Stimulated activated naive CD4-positive, alpha-beta T cell treated with Interleukin-2 at 50 U/mL for 16 hours (primary cell): ENCODE data around the gene TRPM7.
"Not testable (repeated sequence)": the region's sequence is repeated elsewhere in the genome, so short reads cannot be mapped to it uniquely, and the experiment has no call there.

Experiments
- DNase-seq: peaks from one replicate; lab custom pipeline; 2025; lab: John Stamatoyannopoulos, UW

TRPM7 gene

DNA sequence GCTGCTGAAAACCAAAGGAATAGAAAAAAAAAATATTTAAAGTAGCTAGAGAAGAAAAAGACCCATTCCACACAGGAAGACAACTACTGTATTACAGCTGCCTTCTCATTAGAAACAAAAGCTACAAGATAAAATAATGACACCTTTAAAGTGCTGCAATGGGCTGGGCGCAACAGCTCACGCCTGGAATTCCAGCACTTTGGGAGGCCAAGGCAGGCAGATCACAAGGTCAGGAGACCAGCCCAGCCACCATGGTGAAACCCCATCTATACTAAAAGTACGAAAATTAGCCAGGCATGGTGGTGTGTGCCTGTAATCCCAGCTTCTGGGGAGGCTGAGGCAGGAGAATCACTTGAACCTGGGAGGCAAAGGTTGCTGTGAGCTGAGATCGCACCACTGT lies 31.0 kb downstream of the TRPM7 start:
- DNase-seq, result no peak

DNA sequence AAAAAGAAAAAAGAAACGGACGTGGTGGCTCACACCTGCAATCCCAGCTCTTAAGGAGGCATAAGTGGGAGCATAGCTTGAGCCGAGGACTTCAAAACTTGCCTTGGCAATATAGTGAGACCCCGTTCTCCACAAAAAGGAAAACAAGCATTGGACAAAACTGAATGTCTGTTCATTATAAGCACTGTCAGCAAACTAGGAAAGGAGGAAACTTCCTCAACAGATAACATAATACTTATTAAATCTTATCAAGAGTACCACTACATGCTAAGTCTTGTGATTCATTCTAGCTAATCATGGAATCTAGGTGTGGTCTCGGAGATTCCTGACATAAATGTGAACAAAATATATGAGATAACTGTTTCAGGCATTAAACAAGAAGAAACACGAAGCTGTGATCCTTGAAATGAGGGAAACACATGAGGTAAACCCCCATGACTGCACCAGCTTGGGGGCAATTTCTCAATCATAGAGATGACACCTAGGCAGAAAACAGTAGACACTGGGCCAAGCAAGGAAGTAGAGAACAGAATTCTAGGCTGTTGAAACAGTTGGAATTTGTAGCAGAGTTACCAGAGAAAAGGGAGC lies 33.3 kb downstream of the TRPM7 start:
- DNase-seq, result no peak

GRCh38 chr15:50652671-50653070 lies 33.9 kb downstream of the TRPM7 start:
- DNase-seq, result no peak

DNA sequence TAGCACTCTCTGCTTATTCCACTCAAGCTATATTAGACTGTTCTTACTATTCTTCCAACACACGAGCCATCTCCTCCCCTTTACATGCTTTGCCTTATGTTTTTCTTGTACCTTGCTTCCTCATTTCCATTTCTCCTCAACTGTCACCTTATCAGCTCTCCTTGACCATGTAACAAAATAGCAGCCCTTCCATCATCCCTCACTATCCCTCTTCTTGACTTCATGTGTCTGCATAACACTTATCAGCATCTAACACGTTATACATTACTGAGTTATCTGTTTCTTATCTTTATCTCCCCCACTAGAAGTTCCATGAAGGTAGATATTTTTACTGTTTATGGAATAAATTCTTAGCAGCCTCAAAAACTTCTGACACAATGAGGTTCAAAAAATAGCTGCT lies 45.3 kb downstream of the TRPM7 start:
- no peak for DNase-seq

GRCh38 chr15:50636146-50636545 lies 50.5 kb downstream of the TRPM7 start:
- DNase-seq, result no peak

GRCh38 chr15:50633653-50634052 lies 52.9 kb downstream of the TRPM7 start:
- DNase-seq, result no peak

DNA sequence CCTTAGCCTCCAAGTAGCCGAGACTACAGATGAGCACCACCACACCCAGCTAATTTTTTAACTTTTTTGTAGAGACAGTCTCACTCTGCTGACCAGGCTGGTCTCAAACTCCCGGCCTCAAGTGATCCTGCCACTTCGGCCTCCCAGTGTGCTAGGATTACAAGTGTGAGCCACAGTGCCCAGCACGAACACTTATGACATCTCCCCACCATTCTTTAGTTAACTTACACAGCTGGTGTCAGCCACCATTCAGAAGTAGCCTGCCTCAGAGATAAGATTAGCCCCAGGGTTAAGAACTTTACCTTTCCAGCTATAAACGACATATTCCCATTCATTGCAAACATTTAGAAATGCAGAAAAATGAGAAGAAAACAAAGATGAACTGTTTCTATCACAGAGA lies 58.2 kb downstream of the TRPM7 start:
- DNase-seq, result no peak

DNA sequence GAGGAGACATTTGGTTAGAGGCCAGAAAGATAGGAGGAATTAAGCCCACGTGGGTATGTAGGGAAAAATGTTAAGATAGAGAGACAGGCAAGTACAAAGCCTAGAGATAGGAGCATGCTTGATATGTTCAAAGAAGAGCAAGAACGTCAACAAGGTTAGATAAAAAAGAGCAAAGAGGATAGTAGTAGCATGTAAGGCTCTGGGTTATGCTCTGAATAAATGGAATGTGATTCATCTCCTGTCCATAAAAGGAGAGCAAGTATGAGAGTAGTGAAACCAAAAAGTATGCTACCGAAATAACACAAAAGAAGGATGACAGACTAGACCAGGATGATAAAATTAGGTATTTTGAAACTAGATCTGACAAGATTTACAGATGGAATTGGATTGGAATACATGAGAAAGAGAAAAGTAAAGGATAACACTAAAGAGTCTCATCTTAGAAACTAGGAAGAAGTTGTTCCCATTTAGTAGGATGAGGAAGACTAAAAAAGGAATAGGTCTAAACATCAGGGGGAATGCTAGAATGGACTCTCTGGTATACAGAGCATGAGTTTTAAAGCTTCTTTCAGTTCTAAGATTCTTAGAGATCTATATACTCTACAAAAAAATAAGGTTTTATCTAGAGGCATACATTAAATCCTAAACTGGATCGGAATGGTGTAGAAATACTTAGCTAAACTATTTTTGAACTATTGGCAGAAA lies 59.1 kb downstream of the TRPM7 start:
- no peak for DNase-seq

DNA sequence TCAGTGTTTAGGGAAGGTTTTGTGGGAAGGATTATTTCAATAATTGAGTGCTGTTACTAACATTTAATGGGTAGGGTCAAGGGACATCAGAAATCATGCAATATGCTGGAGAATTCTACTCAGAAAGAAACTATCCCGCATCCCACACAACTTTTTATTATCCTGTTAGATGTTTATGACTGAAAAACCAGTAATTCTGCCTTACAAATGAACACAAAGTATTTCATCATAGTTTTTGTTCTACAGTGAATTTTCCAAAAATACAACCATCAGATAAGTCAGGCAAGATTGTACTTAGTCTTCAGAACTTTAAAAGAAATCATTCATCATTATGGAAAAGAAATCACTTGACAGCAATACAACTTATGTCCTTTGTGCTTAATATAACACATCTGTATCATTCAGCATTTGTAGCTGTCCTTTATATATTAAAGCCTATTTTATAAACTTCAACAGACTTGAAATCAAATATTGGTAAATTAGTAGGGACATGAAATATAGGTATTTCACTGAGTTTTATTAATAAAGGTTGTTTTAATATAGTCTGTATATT lies 61.9 kb downstream of the TRPM7 start:
- no peak for DNase-seq

- DNase-seq, result not testable (repeated sequence)
These were observed 64.1 kb downstream of the TRPM7 start for GRCh38 chr15:50622361-50622943.

- DNase-seq, result not testable (repeated sequence)
These were observed 69.6 kb downstream of the TRPM7 start for GRCh38 chr15:50616960-50617359.

GRCh38 chr15:50616554-50616953 lies 70.0 kb downstream of the TRPM7 start:
- DNase-seq, result not testable (repeated sequence)

DNA sequence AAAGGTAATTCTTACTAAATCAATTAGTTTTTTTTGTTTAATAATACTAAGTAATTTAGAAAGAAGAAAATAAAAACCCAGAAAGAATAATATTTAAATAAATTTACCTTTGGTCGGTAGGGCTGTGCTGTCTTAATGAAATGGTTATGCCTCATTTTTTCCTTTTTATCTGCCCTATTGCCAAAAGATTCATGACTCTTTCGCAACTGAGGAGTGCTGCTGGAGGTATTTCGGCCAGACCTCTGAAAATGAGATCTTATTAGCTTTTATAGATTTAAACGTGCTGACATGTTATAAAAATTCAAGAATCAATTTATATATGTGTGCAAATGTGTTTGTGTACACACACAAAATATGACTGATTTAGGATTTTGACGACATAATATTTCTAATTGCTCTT lies 73.0 kb downstream of the TRPM7 start:
- DNase-seq, result no peak

GRCh38 chr15:50607129-50607528 lies 79.5 kb downstream of the TRPM7 start:
- no peak for DNase-seq

DNA sequence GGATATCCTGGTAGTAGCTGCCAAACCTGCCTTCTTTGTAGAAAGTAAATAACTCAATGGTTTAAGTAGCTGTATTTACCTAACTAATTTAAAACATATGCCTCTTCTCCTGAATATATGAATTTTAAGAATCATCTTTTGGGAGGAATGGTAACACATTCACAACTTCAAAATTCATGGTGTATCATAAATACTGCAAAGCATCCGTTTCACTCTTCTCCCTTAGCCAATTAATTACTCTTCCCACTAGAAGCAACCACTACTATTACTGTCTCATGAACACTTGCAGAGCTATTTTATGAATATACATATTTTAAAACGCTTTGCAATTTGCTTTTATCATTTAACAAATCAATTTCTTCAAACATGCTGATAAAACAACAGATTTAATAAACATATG lies 81.1 kb downstream of the TRPM7 start:
- no peak for DNase-seq

GRCh38 chr15:50602028-50602427 lies 84.6 kb downstream of the TRPM7 start:
- not testable (repeated sequence) for DNase-seq

DNA sequence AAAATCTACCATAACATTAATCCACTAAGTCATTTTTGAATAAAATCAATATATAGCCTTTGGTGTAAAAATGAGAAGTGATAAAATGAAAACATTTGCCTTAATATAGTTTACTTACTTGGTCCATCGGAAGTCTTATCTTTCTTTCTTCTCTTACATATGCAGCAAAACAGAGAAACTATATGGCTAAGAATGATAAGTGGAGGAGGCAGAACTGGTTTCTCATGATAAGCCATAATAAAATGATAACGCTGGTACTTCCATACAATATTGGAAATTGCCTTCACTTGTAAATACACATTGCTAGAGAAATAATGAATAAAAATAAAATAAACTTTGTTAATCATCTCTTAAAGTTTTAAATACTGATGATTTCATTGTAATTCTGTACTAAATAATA lies 92.3 kb downstream of the TRPM7 start:
- no peak for DNase-seq

DNA sequence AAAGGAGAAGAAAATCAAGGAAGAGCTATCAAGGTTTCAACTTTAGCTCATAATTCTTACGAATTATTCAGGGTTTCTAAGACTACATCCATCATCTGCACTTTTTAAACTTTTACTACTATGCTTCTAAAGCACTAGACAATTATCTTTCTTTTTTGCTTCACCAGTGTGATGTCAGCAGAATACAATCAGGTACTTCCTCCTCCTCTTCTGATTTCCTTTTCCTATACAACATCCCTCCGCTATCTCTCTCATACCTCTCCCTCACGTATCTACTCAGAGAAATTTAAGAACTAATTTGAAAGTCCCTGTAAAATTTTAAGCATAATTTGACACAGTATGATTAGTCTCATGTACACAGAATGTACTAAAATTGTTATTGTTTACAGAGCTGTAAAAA lies 92.8 kb downstream of the TRPM7 start:
- DNase-seq, result no peak

DNA sequence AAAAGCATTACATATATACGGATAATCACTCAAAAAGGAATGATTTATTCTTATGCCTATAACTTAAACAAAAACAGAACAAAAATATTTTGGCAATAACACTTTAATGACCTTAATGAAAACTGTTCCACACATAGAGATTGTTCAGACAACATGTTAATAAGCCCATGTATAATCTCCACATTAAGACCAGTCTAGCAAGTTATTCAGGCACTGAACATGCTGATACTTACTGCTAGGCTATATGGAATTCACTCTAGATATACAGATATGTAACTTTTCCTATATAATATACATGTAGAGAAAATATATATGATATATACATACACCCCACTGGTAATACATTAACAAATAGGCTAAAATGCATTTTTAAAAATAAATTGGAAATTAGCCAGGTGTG lies 96.3 kb downstream of the TRPM7 start:
- DNase-seq, result no peak

DNA sequence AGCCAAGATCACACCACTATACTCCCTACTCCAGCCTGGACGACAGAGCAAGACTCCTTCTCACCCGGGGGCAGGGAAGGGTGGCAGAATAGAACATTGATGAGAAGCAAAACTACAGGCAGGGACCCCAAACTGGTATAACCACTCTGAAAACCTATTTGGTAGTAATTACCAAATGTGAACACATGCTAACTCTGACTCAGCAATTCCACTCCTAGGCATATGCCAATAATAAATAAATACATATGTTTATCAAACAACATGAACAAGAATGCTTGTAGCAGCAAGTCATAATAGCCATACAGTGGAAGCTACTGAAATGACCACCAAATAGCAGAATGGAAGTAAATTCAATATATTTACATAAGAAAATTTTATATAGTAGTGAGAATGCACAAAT lies 109.1 kb downstream of the TRPM7 start:
- DNase-seq, result no peak

- DNase-seq, result no peak
These were observed 110.4 kb downstream of the TRPM7 start for GRCh38 chr15:50576166-50576565.

DNA sequence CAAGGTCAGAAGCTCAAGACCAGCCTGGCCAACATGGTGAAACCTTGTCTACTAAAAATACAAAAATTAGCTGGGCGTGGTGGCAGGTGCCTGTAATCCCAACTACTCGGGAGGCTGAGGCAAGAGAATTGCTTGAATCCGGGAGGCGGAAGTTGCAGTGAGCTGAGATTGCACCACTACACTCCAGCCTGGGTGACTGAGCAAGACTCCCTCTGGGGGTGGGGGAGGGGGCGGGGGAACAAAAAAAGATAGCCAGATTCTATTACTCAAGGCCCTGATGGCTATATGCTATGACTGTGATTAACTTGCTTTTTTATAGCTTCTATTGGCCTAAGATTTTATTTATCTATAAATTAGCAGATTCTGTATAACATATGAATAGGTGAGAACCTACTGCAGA lies 112.8 kb downstream of the TRPM7 start:
- not testable (repeated sequence) for DNase-seq

GRCh38 chr15:50563756-50564155 lies 122.8 kb downstream of the TRPM7 start:
- DNase-seq, result no peak
